Fibroblast of pulmonary artery (primary cell): Measurements from ENCODE around the gene ZNF469.

Experiments used
- DNase-seq: peaks from one replicate; pipeline ENCODE4 v3.0.0-alpha.2; 2010; ENCODE audit warnings: low read depth
- H3K4me3 ChIP-seq: replicated peaks from 2 replicates; pipeline ENCODE4 v1.5.1; 2011; ENCODE audit warnings: low read depth, mild to moderate bottlenecking, control low read depth, low read length, moderate library complexity
- TF ChIP-seq, protein P1 (sequence below): IDR thresholded peaks from 2 replicates; pipeline ENCODE4 v1.5.1; 2011; ENCODE audit warnings: mild to moderate bottlenecking, control low read depth, low read length, inconsistent platforms; ENCODE audit errors: missing control alignments

Gene ZNF469

GRCh38 chr16:88428156-88428555 lies 45.4 kb downstream of the ZNF469 start:
- no peak overlapping the region for H3K4me3 ChIP-seq
- TF ChIP-seq, protein P1, sequence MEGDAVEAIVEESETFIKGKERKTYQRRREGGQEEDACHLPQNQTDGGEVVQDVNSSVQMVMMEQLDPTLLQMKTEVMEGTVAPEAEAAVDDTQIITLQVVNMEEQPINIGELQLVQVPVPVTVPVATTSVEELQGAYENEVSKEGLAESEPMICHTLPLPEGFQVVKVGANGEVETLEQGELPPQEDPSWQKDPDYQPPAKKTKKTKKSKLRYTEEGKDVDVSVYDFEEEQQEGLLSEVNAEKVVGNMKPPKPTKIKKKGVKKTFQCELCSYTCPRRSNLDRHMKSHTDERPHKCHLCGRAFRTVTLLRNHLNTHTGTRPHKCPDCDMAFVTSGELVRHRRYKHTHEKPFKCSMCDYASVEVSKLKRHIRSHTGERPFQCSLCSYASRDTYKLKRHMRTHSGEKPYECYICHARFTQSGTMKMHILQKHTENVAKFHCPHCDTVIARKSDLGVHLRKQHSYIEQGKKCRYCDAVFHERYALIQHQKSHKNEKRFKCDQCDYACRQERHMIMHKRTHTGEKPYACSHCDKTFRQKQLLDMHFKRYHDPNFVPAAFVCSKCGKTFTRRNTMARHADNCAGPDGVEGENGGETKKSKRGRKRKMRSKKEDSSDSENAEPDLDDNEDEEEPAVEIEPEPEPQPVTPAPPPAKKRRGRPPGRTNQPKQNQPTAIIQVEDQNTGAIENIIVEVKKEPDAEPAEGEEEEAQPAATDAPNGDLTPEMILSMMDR = no peak
- no peak for DNase-seq

GRCh38 chr16:88428616-88429386 lies 46.0 kb downstream of the ZNF469 start:
- TF ChIP-seq, protein P1 = no peak
- no peak overlapping the region for H3K4me3 ChIP-seq
- DNase-seq = no peak

DNA sequence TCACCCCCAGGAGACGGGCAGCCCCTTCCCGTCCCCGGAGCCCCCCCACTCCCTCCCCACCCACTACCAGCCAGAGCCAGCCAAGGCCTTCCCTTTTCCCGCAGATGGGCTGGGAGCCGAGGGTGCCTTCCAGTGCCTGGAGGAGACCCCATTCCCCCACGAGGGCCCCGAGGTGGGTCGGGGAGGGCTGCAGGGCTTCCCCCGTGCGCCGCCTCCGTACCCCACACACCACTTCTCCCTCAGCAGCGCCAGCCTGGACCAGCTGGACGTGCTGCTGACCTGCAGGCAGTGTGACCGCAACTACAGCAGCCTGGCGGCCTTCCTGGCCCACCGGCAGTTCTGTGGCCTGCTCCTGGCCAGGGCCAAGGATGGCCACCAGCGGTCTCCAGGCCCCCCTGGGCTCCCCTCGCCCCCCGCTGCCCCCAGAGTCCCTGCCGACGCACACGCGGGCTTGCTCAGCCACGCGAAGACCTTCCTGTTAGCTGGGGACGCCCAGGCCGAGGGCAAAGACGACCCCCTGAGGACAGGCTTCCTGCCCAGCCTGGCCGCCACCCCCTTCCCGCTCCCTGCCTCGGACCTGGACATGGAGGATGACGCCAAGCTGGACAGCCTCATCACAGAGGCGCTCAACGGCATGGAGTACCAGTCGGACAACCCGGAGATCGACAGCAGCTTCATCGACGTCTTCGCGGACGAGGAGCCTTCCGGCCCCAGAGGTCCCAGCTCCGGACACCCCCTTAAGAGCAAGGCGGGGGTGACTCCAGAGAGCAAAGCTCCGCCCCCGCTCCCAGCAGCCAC lies 46.8 kb downstream of the ZNF469 start:
- no peak for DNase-seq
- TF ChIP-seq, protein P1 = no peak
- no peak overlapping the region for H3K4me3 ChIP-seq

- no peak overlapping the region for H3K4me3 ChIP-seq
- TF ChIP-seq, protein P1 = no peak
- no peak for DNase-seq
Measured at GRCh38 chr16:88430185-88430523, 47.4 kb downstream of the ZNF469 start.

DNA sequence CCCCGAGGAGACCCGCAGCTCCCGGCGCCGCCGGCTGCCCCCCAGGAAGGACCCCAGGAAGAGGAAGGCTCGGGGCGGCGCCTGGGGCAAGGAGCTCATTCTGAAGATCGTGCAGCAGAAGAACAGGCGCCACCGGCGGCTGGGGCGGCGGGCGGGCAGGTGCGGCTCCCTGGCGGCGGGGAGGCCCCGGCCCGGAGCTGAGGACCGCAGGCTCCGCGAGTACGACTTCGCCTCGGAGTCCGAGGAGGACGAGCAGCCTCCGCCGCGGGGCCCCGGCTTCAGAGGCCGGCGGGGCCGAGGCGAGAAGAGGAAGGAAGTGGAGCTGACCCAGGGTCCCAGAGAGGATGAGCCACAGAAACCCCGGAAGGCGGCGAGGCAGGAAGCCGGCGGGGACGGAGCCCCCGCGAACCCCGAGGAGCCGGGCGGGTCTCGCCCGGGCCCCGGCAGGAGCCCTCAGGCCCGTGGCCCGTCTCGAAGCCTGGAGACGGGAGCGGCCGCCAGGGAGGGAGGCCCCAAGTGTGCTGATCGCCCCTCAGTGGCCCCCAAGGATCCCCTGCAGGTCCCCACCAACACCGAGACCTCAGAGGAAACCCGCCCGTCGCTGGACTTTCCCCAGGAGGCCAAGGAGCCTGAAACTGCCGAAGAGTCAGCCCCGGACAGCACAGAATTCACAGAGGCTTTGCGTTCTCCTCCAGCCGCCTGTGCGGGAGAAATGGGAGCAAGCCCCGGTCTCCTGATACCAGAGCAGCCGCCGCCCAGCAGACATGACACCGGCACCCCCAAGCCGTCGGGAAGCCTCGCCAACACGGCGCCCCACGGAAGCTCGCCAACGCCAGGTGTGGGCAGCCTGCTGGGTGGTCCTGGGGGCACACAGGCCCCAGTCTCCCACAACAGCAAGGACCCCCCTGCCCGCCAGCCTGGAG lies 48.0 kb downstream of the ZNF469 start:
- TF ChIP-seq, protein P1 = no peak
- no peak for DNase-seq
- H3K4me3 ChIP-seq = no peak overlapping the region

DNA sequence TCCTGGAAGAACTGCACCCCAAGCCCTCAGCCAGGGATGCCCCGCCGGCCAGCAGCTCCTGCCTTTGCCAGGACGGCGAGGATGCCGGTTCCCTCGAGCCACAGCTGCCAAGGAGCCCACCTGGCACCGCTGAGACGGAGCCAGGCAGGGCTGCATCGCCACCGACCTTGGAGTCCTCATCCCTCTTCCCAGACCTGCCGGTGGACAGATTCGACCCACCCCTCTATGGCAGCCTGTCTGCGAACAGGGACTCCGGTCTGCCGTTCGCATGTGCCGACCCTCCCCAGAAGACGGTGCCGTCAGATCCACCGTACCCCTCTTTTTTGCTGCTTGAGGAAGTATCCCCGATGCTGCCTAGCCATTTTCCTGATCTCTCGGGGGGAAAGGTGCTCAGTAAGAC lies 48.9 kb downstream of the ZNF469 start:
- DNase-seq = no peak
- TF ChIP-seq, protein P1 = no peak
- H3K4me3 ChIP-seq = no peak overlapping the region
